Measurements from ENCODE around the gene CDK5.

Gene CDK5

DNA sequence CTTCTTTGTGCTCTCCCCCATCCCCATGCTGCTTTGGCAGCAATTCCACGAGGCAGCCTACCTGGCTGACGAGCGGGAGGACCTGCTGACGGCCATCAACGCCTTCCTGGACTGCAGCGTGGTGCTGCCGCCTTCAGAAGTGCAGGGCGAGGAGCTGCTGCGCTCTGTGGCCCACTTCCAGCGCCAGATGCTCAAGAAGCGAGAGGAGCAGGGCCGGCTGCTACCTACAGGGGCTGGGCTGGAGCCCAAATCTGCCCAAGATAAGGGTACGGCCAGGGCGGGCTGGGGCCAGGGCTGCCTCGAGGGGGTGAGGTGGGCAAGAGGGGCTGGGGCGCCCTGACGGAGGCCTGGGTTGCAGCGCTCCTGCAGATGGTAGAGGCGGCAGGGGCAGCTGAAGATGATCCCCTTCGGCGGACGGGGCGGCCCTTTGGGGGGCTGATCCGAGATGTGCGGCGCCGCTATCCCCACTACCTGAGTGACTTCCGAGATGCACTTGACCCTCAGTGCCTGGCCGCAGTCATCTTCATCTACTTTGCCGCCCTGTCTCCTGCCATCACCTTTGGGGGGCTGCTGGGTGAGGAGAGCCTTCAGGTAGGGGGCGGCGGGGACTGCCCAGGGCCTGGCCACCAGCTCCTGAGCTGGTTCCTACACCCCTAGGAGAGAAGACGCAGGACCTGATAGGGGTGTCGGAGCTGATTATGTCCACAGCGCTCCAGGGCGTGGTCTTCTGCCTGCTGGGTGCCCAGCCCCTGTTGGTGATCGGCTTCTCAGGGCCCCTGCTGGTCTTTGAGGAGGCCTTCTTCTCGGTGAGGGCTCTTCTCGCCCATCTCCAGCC lies 13.6 kb upstream of the CDK5 start:
- Histone ChIP-seq H3K27ac (replicated peaks) (no peak overlapping the region), H3K27me3 (ENCODE audit: insufficient read depth, poor library complexity, severe bottlenecking) (no peaks in the 10 kb centered on the region), H3K4me3 (replicated peaks; ENCODE audit: insufficient read depth, low read length) (no peak overlapping the region)
- DNase-seq (ENCODE audit: low read depth in 1 of 2, low spot score in 1 of 2): no peak
- TF ChIP-seq POLR2AphosphoS5 (IDR thresholded peaks at IDR 0.05; ENCODE audit: low read depth): no peak
- TF ChIP-seq, protein P1, sequence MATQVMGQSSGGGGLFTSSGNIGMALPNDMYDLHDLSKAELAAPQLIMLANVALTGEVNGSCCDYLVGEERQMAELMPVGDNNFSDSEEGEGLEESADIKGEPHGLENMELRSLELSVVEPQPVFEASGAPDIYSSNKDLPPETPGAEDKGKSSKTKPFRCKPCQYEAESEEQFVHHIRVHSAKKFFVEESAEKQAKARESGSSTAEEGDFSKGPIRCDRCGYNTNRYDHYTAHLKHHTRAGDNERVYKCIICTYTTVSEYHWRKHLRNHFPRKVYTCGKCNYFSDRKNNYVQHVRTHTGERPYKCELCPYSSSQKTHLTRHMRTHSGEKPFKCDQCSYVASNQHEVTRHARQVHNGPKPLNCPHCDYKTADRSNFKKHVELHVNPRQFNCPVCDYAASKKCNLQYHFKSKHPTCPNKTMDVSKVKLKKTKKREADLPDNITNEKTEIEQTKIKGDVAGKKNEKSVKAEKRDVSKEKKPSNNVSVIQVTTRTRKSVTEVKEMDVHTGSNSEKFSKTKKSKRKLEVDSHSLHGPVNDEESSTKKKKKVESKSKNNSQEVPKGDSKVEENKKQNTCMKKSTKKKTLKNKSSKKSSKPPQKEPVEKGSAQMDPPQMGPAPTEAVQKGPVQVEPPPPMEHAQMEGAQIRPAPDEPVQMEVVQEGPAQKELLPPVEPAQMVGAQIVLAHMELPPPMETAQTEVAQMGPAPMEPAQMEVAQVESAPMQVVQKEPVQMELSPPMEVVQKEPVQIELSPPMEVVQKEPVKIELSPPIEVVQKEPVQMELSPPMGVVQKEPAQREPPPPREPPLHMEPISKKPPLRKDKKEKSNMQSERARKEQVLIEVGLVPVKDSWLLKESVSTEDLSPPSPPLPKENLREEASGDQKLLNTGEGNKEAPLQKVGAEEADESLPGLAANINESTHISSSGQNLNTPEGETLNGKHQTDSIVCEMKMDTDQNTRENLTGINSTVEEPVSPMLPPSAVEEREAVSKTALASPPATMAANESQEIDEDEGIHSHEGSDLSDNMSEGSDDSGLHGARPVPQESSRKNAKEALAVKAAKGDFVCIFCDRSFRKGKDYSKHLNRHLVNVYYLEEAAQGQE (IDR thresholded peaks at IDR 0.05; ENCODE audit: insufficient replicate concordance, low read depth): no peak
- TF ChIP-seq, protein P2, sequence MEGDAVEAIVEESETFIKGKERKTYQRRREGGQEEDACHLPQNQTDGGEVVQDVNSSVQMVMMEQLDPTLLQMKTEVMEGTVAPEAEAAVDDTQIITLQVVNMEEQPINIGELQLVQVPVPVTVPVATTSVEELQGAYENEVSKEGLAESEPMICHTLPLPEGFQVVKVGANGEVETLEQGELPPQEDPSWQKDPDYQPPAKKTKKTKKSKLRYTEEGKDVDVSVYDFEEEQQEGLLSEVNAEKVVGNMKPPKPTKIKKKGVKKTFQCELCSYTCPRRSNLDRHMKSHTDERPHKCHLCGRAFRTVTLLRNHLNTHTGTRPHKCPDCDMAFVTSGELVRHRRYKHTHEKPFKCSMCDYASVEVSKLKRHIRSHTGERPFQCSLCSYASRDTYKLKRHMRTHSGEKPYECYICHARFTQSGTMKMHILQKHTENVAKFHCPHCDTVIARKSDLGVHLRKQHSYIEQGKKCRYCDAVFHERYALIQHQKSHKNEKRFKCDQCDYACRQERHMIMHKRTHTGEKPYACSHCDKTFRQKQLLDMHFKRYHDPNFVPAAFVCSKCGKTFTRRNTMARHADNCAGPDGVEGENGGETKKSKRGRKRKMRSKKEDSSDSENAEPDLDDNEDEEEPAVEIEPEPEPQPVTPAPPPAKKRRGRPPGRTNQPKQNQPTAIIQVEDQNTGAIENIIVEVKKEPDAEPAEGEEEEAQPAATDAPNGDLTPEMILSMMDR (IDR thresholded peaks at IDR 0.05; ENCODE audit: insufficient read depth, low read length): no peak
- TF ChIP-seq SPI1 (IDR thresholded peaks at IDR 0.05; ENCODE audit: borderline replicate concordance, low read depth): no peak
- no peak for TF ChIP-seq GABPA (IDR thresholded peaks at IDR 0.05; ENCODE audit: low read depth)

DNA sequence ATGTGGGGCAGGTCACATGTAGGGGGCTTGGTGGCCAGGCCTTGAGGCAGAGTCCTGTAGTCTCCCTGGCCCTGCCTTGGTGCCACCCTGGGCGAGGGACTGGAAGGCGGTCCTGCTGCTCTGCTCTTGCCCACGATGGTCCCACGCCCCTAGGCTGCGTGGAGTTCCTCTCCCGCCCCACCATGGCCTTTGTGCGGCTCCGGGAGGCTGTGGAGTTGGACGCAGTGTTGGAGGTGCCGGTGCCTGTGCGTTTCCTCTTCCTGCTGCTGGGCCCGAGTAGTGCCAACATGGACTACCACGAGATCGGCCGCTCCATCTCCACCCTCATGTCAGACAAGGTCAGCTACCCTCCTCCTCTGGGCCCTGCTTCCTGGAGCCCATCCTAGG lies 12.9 kb upstream of the CDK5 start:
- Histone ChIP-seq H3K27ac (replicated peaks) (no peak overlapping the region), H3K27me3 (ENCODE audit: insufficient read depth, poor library complexity, severe bottlenecking) (no peaks in the 10 kb centered on the region), H3K4me3 (replicated peaks; ENCODE audit: insufficient read depth, low read length) (no peak overlapping the region)
- TF ChIP-seq SPI1 (IDR thresholded peaks at IDR 0.05; ENCODE audit: borderline replicate concordance, low read depth) (no peak), GABPA (IDR thresholded peaks at IDR 0.05; ENCODE audit: low read depth) (no peak), POLR2AphosphoS5 (IDR thresholded peaks at IDR 0.05; ENCODE audit: low read depth) (no peak)
- TF ChIP-seq, protein P2 (IDR thresholded peaks at IDR 0.05; ENCODE audit: insufficient read depth, low read length): no peak
- TF ChIP-seq, protein P1 (IDR thresholded peaks at IDR 0.05; ENCODE audit: insufficient replicate concordance, low read depth): no peak
- DNase-seq (ENCODE audit: low read depth in 1 of 2, low spot score in 1 of 2): no peak

DNA sequence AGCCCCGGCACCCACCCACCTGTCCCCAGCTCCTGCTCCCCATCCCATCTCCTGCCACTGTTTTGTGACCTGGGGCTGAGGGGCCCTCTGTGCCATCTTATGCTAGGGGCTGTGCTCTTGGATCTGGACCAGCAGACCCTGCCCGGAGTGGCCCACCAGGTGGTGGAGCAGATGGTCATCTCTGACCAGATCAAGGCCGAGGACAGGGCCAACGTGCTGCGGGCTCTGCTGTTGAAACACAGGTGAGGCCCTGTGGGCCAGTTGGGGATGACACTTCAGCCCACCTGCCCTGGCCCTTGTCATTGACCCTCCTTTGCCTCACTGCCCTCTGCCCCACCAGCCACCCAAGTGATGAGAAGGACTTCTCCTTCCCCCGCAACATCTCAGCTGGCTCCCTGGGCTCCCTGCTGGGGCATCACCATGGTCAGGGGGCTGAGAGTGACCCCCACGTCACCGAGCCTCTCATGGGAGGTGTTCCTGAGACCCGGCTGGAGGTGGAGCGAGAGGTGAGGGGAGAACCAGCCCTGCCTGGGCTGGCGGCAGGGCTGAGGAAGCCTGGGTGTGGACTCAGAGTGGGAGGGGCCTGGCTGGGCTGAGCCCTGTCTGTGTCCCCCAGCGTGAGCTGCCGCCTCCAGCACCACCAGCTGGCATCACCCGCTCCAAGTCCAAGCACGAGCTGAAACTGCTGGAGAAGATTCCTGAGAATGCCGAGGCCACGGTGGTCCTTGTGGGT lies 12.3 kb upstream of the CDK5 start:
- TF ChIP-seq, protein P1 (IDR thresholded peaks at IDR 0.05; ENCODE audit: insufficient replicate concordance, low read depth): no peak
- TF ChIP-seq SPI1 (IDR thresholded peaks at IDR 0.05; ENCODE audit: borderline replicate concordance, low read depth) (no peak), POLR2AphosphoS5 (IDR thresholded peaks at IDR 0.05; ENCODE audit: low read depth) (no peak), GABPA (IDR thresholded peaks at IDR 0.05; ENCODE audit: low read depth) (no peak)
- TF ChIP-seq, protein P2 (IDR thresholded peaks at IDR 0.05; ENCODE audit: insufficient read depth, low read length): no peak
- Histone ChIP-seq H3K27me3 (ENCODE audit: insufficient read depth, poor library complexity, severe bottlenecking) (no peaks in the 10 kb centered on the region), H3K27ac (replicated peaks) (no peak overlapping the region), H3K4me3 (replicated peaks; ENCODE audit: insufficient read depth, low read length) (no peak overlapping the region)
- no peak for DNase-seq (ENCODE audit: low read depth in 1 of 2, low spot score in 1 of 2)

All from HL-60 (cell line).